ENCODE results near the gene IGFBP2.

DNA sequence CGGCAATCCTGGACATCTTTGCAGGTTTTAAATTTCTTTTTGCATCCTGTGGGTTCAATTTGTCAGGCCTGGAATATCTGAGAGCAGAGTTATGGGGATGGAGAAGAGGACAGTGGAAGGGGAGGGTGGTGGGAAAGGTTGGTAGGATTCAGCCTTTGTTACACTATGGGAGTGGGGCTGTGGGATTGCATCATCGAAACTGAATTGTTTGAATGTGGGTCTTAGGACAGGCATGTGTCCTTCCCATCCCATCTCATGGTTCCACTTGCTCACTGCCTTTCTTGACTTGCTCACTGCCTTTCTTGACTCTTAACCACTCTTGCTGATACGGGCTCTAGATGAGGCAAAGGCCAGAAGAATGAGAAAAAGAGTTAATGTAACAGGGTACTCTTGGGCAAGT lies 12.9 kb downstream of the IGFBP2 start:
- TF ChIP-seq, protein P1, sequence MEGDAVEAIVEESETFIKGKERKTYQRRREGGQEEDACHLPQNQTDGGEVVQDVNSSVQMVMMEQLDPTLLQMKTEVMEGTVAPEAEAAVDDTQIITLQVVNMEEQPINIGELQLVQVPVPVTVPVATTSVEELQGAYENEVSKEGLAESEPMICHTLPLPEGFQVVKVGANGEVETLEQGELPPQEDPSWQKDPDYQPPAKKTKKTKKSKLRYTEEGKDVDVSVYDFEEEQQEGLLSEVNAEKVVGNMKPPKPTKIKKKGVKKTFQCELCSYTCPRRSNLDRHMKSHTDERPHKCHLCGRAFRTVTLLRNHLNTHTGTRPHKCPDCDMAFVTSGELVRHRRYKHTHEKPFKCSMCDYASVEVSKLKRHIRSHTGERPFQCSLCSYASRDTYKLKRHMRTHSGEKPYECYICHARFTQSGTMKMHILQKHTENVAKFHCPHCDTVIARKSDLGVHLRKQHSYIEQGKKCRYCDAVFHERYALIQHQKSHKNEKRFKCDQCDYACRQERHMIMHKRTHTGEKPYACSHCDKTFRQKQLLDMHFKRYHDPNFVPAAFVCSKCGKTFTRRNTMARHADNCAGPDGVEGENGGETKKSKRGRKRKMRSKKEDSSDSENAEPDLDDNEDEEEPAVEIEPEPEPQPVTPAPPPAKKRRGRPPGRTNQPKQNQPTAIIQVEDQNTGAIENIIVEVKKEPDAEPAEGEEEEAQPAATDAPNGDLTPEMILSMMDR (IDR thresholded peaks at IDR 0.05; ENCODE audit: poor library complexity), result no peak
- TF ChIP-seq EZH2 (IDR thresholded peaks at IDR 0.05; ENCODE audit: borderline replicate concordance) (no peak), EZH2phosphoT487 (IDR thresholded peaks at IDR 0.05; ENCODE audit: low read depth, severe bottlenecking, unreplicated experiment) (no peak)
